ENCODE data around the gene ZNF283.
A peak's percentile ranks its signal among the peaks of the same experiment; 100 is the strongest.

Gene ZNF283

GRCh38 chr19:43826787-43827754 is at the start of gene ZNF283:
Gene ZNF283 (plus strand): TSS chr19:43827321. CDS start chr19:43833505, 6,184 bp downstream.
- FAIRE-seq (peak; percentile 65), DNase-seq (ENCODE audit: low spot score) (peak; percentile 70)

DNA sequence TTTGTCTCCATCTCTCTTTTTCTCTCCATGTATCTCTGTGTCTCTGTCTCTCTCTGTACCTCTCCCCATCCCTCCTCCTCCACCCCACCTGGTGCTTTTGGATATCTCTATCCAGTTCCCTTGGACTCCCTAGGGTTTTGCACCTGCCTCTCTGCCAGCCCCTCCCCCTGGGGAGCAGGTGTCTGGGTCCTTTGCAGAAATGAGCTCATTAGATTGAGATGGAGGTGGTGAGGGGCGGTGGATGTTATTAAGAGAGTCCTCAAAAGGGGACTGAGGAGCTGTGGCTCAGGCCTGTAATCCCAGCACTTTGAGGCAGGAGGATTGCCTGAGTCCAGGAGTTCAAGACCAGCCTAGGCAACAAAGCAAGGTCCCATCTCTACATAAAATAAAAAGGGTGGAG is 48.5 kb upstream of the ZNF283 start:
- no peak for FAIRE-seq
- DNase-seq (ENCODE audit: low spot score) = no peak

DNA sequence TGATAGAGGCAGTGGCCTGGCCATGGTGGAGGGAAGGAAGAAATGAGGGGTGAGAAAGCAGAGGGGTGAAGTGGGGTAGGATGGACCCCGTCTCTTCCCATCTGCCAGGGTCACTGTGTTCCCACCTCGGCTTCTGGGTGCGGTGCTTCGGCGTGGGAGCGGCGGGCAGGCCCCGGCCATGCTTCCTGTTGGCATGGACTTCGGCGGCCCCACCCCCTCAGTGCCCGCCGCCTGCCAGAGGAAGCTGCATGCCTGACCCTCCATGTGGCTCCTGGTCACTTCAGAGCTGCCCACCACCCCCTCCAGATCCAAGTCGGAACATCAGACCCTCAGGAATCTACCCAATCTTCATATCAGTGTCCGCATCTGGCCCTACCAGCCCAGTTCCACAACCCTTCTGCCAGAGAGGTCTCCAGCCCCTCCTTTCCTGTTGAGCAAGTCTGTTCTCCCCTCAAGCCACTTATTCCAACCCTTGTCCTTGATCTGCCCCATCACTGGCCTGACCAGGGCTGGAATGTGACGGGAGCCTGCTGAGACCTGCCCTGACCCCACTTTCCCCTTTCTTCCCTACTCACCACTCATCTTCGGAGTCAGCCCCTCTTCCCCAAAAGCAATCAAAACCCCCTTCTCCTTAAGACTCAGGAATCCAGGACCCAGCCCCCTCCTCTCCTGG is 47.8 kb upstream of the ZNF283 start:
- no peak for DNase-seq (ENCODE audit: low spot score)

GRCh38 chr19:43779820-43780219 is 47.3 kb upstream of the ZNF283 start:
- DNase-seq (ENCODE audit: low spot score) (no peak), FAIRE-seq (no peak)

More for the DNA sequence above, 47.8 kb upstream of the ZNF283 start:
- no peak for FAIRE-seq

GRCh38 chr19:43780706-43781525 is 46.2 kb upstream of the ZNF283 start, which contains the start of gene KCNN4:
Gene KCNN4 (minus strand): TSS chr19:43780973. CDS start chr19:43780861, 112 bp downstream.
- DNase-seq (ENCODE audit: low spot score) (peak; percentile 44), FAIRE-seq (no peak)

DNA sequence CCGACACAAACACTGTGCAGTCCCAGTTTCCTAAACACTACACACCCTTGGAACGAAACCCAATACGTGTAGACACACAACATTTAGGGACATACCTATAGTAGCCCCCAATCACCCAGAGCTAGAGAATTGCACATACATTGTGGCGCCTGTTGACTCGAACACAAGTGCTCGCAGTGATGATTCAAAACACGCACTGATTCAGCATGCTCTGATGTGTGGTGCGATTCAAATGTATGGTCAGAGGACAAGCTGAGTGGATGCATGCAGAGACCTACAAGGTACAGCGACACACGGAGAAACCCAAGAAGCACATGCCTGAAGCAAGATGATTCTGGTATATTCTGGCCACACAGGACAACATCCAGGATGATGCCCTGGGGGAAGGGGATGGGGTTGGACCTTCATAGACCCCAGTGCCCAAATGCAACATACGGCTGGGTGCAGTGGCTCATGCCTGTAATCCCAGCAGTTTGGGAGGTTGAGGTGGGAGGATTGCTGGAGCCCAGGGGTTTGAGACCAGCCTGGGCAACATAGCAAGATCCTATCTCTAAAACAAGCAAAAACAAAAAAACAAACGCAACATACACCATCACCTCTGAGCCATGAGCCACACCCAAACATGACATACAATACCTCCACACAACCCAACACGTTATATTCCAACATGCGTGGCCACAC is 45.4 kb upstream of the ZNF283 start:
- DNase-seq (ENCODE audit: low spot score) (no peak), FAIRE-seq (no peak)

- DNase-seq (ENCODE audit: low spot score) (no peak), FAIRE-seq (no peak)
Observed at GRCh38 chr19:43782311-43782660, 44.8 kb upstream of the ZNF283 start.

- DNase-seq (ENCODE audit: low spot score) (no peak), FAIRE-seq (no peak)
Observed at GRCh38 chr19:43782689-43783231, 44.4 kb upstream of the ZNF283 start.

GRCh38 chr19:43783636-43784035 is 43.5 kb upstream of the ZNF283 start:
- FAIRE-seq (no peak), DNase-seq (ENCODE audit: low spot score) (no peak)

DNA sequence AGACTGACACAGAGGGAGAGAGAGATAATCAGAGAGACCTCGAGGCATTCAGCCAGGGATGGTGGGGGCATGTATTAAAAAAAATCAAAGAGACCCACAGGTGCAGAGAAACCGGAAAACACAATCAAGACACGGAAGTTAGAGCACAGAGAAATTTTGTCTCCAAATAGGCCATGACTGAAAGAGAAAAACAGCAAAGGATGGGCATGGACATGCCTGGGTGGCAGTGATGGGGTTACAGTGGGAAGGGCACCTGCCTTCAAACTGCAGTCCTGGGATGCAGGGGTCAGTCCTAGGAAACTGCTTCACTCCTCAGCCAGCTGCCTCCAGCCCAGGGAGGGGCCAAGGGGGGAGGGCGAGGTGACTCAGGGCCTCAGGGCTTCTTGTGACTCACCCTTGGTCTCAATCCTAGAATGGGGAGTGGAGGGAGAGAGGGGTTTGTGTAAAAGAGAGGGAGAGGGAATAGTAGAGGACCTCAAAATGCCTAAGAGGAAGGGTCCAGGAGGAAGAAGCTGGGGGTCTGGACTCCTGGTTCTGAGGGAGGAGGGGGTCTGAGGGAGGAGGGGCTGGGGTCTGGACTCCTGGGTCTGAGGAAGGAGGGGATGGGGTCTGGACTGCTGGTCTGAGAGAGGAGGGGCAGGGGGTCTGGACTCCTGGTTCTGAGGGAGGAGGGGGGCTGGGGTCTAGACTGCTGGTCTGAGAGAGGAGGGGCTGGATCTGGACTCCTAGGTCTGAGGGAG is 42.7 kb upstream of the ZNF283 start:
- FAIRE-seq = no peak
- DNase-seq (ENCODE audit: low spot score) = peak; percentile 67

- peak; percentile 58 for DNase-seq (ENCODE audit: low spot score)
- no peak for FAIRE-seq
Observed at GRCh38 chr19:43784981-43785808, 41.9 kb upstream of the ZNF283 start.

- no peak for FAIRE-seq
- DNase-seq (ENCODE audit: low spot score) = no peak
Observed at GRCh38 chr19:43786665-43787064, 40.5 kb upstream of the ZNF283 start.

DNA sequence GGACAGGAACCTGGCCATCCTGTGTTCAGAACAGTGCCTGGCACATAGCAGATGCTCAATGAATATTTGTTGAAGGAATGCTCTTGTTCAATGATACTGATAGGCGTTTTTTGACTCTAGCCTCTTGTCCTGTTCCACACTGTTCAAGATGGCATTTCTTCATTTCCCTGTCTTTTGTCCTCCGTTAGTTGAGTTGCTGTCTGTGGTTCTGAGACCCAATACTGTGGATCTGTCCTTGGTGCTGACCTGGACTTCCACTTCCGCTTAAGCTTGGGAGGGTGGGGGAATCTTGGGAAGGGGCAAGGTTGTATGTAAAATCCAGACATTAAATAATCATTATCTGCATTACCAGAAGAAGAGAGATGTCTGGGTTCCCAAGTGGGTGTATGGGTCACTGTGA is 38.1 kb upstream of the ZNF283 start:
- DNase-seq (ENCODE audit: low spot score) (no peak), FAIRE-seq (no peak)

- DNase-seq (ENCODE audit: low spot score) (no peak), FAIRE-seq (no peak)
Observed at GRCh38 chr19:43790587-43790986, 36.5 kb upstream of the ZNF283 start.

DNA sequence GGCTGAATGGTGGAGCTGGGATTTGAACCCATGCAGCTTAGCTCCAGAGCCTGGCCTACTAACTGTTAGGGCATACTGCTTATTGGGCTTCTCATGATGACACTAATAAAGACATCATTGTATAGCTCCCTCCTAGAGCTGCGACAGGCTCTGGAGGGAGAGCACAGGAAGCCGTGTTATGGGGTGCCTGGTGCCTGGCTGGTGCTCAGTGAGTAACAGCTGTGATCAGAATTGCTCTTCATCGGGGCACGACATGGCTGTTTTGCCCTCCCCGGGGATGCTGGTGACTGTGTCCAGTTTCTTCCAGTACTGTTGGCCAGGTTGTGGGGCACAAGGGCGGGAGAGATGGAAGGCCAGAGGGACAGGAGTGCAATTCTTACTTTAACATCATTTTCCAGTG is 30.0 kb upstream of the ZNF283 start:
- FAIRE-seq (no peak), DNase-seq (ENCODE audit: low spot score) (no peak)

GRCh38 chr19:43797556-43797955 is 29.6 kb upstream of the ZNF283 start:
- FAIRE-seq = no peak
- no peak for DNase-seq (ENCODE audit: low spot score)

DNA sequence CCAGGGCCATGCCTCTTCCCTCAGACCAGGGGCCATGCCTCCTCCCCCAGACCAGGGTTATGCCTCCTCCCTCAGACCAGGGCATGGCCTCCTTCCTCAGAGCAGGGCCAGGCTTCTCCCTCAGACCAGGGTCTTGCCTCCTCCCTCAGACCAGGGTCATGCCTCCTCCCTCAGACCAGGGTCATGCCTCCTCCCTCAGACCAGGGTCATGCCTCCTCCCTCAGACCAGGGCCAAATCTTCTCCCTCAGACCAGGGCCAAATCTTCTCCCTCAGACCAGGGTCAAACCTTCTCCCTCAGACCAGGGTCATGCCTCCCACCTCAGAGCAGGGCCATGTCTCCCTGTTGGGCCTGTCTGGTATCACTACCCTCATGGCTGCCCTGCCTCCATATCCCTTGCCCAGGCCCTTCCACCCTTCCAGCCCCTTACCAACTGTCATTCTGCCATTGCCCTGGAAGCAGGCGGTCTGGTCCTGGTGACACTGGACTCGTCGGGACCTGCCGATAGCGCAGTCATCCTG is 29.0 kb upstream of the ZNF283 start:
- no peak for FAIRE-seq
- no peak for DNase-seq (ENCODE audit: low spot score)

- FAIRE-seq (no peak), DNase-seq (ENCODE audit: low spot score) (no peak)
Observed at GRCh38 chr19:43798546-43799409, 28.3 kb upstream of the ZNF283 start.
